NCI-H1092 (cell line): ENCODE results near the gene DCP1B.
A peak's percentile ranks its signal among the peaks of the same experiment; 100 is the strongest.

ENCODE experiments used
- DNase-seq: peaks from one replicate; lab custom pipeline; 2025; lab: John Stamatoyannopoulos, UW

The DCP1B gene

GRCh38 chr12:1935242-1935641, 69.0 kb downstream of the DCP1B start:
- DNase-seq: no peak

GRCh38 chr12:1934831-1935230, 69.4 kb downstream of the DCP1B start:
- no peak for DNase-seq

- DNase-seq: no peak
Measured at GRCh38 chr12:1934068-1934467, 70.2 kb downstream of the DCP1B start.

GRCh38 chr12:1933342-1934051, 70.8 kb downstream of the DCP1B start:
- DNase-seq: no peak

- peak; percentile 56 for DNase-seq
Measured at GRCh38 chr12:1932264-1932777, 71.9 kb downstream of the DCP1B start.

GRCh38 chr12:1931642-1932041, 72.6 kb downstream of the DCP1B start:
- no peak for DNase-seq

- no peak for DNase-seq
Measured at GRCh38 chr12:1930803-1931597, 73.3 kb downstream of the DCP1B start.

GRCh38 chr12:1929985-1930802, 74.1 kb downstream of the DCP1B start:
- no peak for DNase-seq

- DNase-seq: no peak
Measured at GRCh38 chr12:1929241-1929984, 74.8 kb downstream of the DCP1B start.

- no peak for DNase-seq
Measured at GRCh38 chr12:1928439-1929121, 75.7 kb downstream of the DCP1B start.

GRCh38 chr12:1927751-1928351, 76.4 kb downstream of the DCP1B start:
- DNase-seq: no peak

GRCh38 chr12:1927051-1927680, 77.1 kb downstream of the DCP1B start:
- no peak for DNase-seq

GRCh38 chr12:1926251-1926657, 78.0 kb downstream of the DCP1B start:
- DNase-seq: no peak

GRCh38 chr12:1925684-1926006, 78.6 kb downstream of the DCP1B start:
- DNase-seq: no peak

- DNase-seq: no peak
Measured at GRCh38 chr12:1924996-1925683, 79.1 kb downstream of the DCP1B start.

GRCh38 chr12:1922985-1923384, 81.3 kb downstream of the DCP1B start:
- no peak for DNase-seq

- no peak for DNase-seq
Measured at GRCh38 chr12:1922075-1922709, 82.1 kb downstream of the DCP1B start.

GRCh38 chr12:1920971-1921370, 83.3 kb downstream of the DCP1B start:
- DNase-seq: no peak

GRCh38 chr12:1920436-1920835, 83.8 kb downstream of the DCP1B start:
- no peak for DNase-seq
